Gastrocnemius medialis (tissue), 4 donors: Measurements from ENCODE around the gene ASIC2. TPM values are rescaled to one million over a fixed set of nuclear protein-coding genes. Genes with fewer than 3 reads are reported as not detected.

Experiments
- ATAC-seq, 2 donors: fragments of 150-250 bp; one replicate each; pipeline ENCODE4 v1.9.1; 2016
- DNase-seq, 2 donors: peaks; one replicate each; pipeline ENCODE4 v3.0.0-alpha.2; 2019
- H3K27ac ChIP-seq, 4 donors: fragments of 200-600 bp; sonication (generic); 1 replicate in 1 of 4; 2 replicates in 3 of 4; pipeline ENCODE4 v1.5.1; 2016 to 2018; ENCODE audit warnings: mild to moderate bottlenecking in 2 of 4, moderate library complexity in 1 of 4
- H3K27me3 ChIP-seq, 3 donors: fragments of 200-600 bp; sonication (generic) in 2 of 3; 1 replicate in 1 of 3; 2 replicates in 2 of 3; pipeline versions ENCODE4 v1.5.1 to v1.6.0; 2016 to 2019; ENCODE audit warnings: mild to moderate bottlenecking in 1 of 3, moderate library complexity in 1 of 3
- H3K36me3 ChIP-seq, 2 donors: fragments of 200-600 bp; sonication (generic) in 1 of 2; one replicate each; pipeline ENCODE4 v1.5.1; 2017 to 2018
- H3K4me1 ChIP-seq, 2 donors: fragments of 200-600 bp; sonication (generic) in 1 of 2; one replicate each; pipeline ENCODE4 v1.5.1; 2016 to 2017; ENCODE audit warnings: mild to moderate bottlenecking in 2 of 2
- H3K4me3 ChIP-seq, 4 donors: fragments of 200-600 bp; sonication (generic) in 3 of 4; 1 replicate in 1 of 4; 2 replicates in 3 of 4; pipeline ENCODE4 v1.5.1; 2016 to 2019; ENCODE audit warnings: mild to moderate bottlenecking in 2 of 4
- H3K9me3 ChIP-seq, 3 donors: fragments of 200-600 bp; sonication (generic) in 2 of 3; 1 replicate in 1 of 3; 2 replicates in 2 of 3; pipeline ENCODE4 v1.5.1; 2016 to 2019
- POLR2A ChIP-seq, 2 donors: fragments of 450-650 bp; IDR thresholded peaks; one replicate each; pipeline ENCODE4 v1.6.1; 2017; ENCODE audit warnings: antibody characterized with exemption in 2 of 2, mild to moderate bottlenecking in 2 of 2, moderate library complexity in 2 of 2
- in situ Hi-C, 4 donors: fragments of 200-750 bp; cut with MboI; loops; one replicate each; pipeline versions ENCODE4 v1.15.0 to v1.8.0; 2017; ENCODE audit warnings: low sequenced_read_pairs in 4 of 4
- intact Hi-C: fragments of 100-400 bp; cut with DNase I; formaldehyde crosslinking; loops from one replicate; pipeline ENCODE4 v1.15.1; 2023; ENCODE audit warnings: low total_unique reads
- total RNA-seq, 4 donors: library from RNA; depleted of rRNA; stranded (reverse); fragments of >200 nt; gene quantifications; one replicate each; pipeline versions ENCODE4 v1.1.0 to v1.2.3, GENCODE V29; 2016
- TF ChIP-seq, protein P1 (sequence below), 5 experiments: fragments of 450-650 bp in 3 of 5; fragments of 200-600 bp in 2 of 5; sonication (generic) in 2 of 5; IDR thresholded peaks in 4 of 5; conservative IDR thresholded peaks in 1 of 5; 1 replicate in 4 of 5; 2 replicates in 1 of 5; pipeline ENCODE4 v1.5.1; 2016 to 2019; ENCODE audit warnings: antibody characterized with exemption in 5 of 5, mild to moderate bottlenecking in 3 of 5, moderate library complexity in 3 of 5

The ASIC2 gene
- total RNA-seq, 4 donors from 2014 or later: not detected

DNA sequence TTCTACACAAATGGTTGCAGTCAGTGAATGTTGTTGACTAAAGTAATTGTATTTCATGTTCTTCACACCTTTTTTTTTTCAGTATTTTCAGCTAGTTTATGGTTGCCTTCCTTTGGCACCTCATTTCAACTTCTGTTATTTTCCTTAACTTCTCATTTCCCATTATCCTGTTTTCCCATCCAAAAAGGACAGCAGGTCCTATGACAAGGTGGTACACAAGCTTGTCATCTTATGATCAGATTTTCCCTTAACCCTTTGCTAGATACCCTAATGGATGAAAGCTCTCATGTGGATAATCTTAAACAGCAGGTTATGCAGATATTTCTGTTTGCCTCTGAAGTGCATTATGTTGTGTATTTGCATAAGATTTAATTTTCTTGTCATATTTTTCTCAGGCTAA, 7.1 kb upstream of the ASIC2 start:
- DNase-seq (no peak), ATAC-seq (no peak)
- Histone ChIP-seq H3K4me1 (no peaks in the 10 kb centered on the region), H3K9me3 (no peaks in the 10 kb centered on the region), H3K4me3 (no peak overlapping the region), H3K27me3 (peaks cover 4 to 10% (median 9%) of the 10 kb centered on the region in 3 donors), H3K36me3 (no peaks in the 10 kb centered on the region), H3K27ac (no peak overlapping the region)
- in situ Hi-C loops: no loop called here
- TF ChIP-seq, protein P1, sequence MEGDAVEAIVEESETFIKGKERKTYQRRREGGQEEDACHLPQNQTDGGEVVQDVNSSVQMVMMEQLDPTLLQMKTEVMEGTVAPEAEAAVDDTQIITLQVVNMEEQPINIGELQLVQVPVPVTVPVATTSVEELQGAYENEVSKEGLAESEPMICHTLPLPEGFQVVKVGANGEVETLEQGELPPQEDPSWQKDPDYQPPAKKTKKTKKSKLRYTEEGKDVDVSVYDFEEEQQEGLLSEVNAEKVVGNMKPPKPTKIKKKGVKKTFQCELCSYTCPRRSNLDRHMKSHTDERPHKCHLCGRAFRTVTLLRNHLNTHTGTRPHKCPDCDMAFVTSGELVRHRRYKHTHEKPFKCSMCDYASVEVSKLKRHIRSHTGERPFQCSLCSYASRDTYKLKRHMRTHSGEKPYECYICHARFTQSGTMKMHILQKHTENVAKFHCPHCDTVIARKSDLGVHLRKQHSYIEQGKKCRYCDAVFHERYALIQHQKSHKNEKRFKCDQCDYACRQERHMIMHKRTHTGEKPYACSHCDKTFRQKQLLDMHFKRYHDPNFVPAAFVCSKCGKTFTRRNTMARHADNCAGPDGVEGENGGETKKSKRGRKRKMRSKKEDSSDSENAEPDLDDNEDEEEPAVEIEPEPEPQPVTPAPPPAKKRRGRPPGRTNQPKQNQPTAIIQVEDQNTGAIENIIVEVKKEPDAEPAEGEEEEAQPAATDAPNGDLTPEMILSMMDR (IDR thresholded peaks at IDR 0.05 in 4 of 5, conservative IDR thresholded peaks at IDR 0.05 in 1 of 5): no peak
- no peak for TF ChIP-seq POLR2A (IDR thresholded peaks at IDR 0.05)
- intact Hi-C loops: no loop called here

DNA sequence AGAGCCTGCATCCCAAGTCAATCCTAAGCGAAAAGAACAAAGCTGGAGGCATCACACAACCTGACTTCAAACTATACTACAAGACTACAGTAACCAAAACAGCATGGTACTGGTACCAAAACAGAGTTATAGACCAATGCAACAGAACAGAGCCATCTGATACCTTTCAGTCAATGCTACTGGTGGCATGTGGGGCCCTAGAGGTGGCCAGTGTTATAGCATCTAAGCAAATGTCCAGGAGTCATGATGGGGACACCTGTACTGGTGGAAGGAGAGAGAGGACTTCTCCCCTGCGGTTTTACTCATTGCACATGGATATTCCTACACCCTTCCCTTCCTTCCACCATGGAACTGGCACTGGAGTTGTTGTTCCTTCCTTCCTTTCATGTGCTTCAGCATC, 6.0 kb upstream of the ASIC2 start:
- Histone ChIP-seq H3K36me3 (no peaks in the 10 kb centered on the region), H3K27ac (no peak overlapping the region), H3K4me1 (no peaks in the 10 kb centered on the region), H3K27me3 (peaks cover 9 to 14% (median 13%) of the 10 kb centered on the region in 3 donors), H3K4me3 (no peak overlapping the region), H3K9me3 (no peaks in the 10 kb centered on the region)
- no peak for ATAC-seq
- in situ Hi-C loops: loop anchor here in 2 of 4 donors (25.0 kb wide), 1 partner anchor 88 kb away; no protein-coding TSS in a partner anchor
- no peak for DNase-seq
- intact Hi-C loops: no loop called here
- TF ChIP-seq, protein P1 (IDR thresholded peaks at IDR 0.05 in 4 of 5, conservative IDR thresholded peaks at IDR 0.05 in 1 of 5): no peak
- no peak for TF ChIP-seq POLR2A (IDR thresholded peaks at IDR 0.05)

DNA sequence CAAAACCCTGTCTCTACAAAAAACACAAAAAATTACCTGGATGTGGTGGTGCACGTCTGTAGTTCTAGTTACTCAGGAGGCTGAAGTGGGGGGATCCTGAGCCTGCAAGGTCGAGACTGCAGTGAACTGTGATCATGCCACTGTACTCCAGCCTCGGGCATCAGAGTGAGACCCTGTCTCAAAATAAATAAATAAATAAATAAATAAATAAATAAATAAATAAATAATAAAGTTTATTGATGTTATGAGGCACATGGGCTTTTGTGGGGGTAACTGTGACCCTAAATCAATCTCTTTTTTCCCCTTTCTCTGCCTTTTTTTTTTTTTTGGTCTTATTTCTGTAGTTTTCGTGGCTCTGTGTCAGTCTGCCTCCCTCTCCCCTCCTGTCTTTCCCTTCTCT, 4.5 kb upstream of the ASIC2 start:
- no peak overlapping the region for H3K4me3 ChIP-seq
- no peaks in the 10 kb centered on the region for H3K9me3 ChIP-seq
- ATAC-seq: no peak
- no peak for DNase-seq
- in situ Hi-C loops: loop anchor here in 2 of 4 donors (25.0 kb wide), 1 partner anchor 90 kb away; no protein-coding TSS in a partner anchor
- TF ChIP-seq POLR2A (IDR thresholded peaks at IDR 0.05): no peak
- TF ChIP-seq, protein P1 (IDR thresholded peaks at IDR 0.05 in 4 of 5, conservative IDR thresholded peaks at IDR 0.05 in 1 of 5): no peak
- intact Hi-C loops: no loop called here
- H3K36me3 ChIP-seq: no peaks in the 10 kb centered on the region
- peaks cover 0 to 3% of the 10 kb centered on the region in 2 donors for H3K4me1 ChIP-seq
- peaks cover 24 to 27% (median 25%) of the 10 kb centered on the region in 3 donors for H3K27me3 ChIP-seq
- no peak overlapping the region for H3K27ac ChIP-seq

DNA sequence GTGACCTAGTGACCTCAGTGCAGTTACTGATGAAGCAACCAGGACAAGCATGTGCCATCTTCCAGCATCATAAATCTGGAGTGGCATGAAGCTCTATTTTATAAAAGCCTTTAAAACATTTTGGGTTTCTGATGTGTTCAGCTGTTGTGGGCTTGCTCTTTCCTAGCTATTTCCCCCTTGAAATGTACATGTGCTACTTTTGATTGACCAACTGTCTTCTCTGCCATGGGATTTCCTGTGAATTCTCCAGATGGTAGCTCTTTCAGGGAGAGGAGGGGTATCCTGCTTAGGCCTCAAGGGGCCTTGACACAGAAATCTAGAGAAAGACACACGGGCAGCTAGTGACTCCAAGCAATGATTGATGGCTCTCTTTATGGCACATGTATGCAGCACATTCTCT, 1.9 kb upstream of the ASIC2 start:
- Histone ChIP-seq H3K27ac (no peak overlapping the region), H3K4me3 (no peak overlapping the region), H3K9me3 (no peaks in the 10 kb centered on the region), H3K27me3 (peaks cover 25 to 44% (median 41%) of the 10 kb centered on the region in 3 donors), H3K36me3 (no peaks in the 10 kb centered on the region), H3K4me1 (peaks cover 0 to 7% of the 10 kb centered on the region in 2 donors)
- intact Hi-C loops (no loop called here), in situ Hi-C loops (loop anchor here in 2 of 4 donors (25.0 kb wide), 1 partner anchor 92 kb away; no protein-coding TSS in a partner anchor)
- DNase-seq (no peak), ATAC-seq (no peak)
- TF ChIP-seq, protein P1 (IDR thresholded peaks at IDR 0.05 in 4 of 5, conservative IDR thresholded peaks at IDR 0.05 in 1 of 5): no peak
- TF ChIP-seq POLR2A (IDR thresholded peaks at IDR 0.05): no peak
